Kidney epithelial cell (primary cell): ENCODE data around the gene IFIT1. TPM values are rescaled to one million over a fixed set of nuclear protein-coding genes. Genes with fewer than 3 reads are reported as not detected.
A peak's percentile ranks its signal among the peaks of the same experiment; 100 is the strongest.

Experiments used
- DNase-seq: peaks from one replicate; pipeline ENCODE4 v3.0.0-alpha.2; 2010; ENCODE audit warnings: low read depth
- H3K27me3 ChIP-seq: 2 replicates; pipeline ENCODE4 v1.6.0; 2011; ENCODE audit warnings: low read length; ENCODE audit not compliant: control insufficient read depth, insufficient read depth
- H3K36me3 ChIP-seq: 2 replicates; pipeline ENCODE4 v1.5.1; 2011; ENCODE audit warnings: low read length; ENCODE audit not compliant: control insufficient read depth, insufficient read depth
- H3K4me3 ChIP-seq: 2 replicates; pipeline ENCODE4 v1.5.1; 2011; ENCODE audit warnings: low read depth, mild to moderate bottlenecking, control low read depth, low read length
- CTCF ChIP-seq: IDR thresholded peaks from 2 replicates; pipeline ENCODE4 v1.5.1; 2011; ENCODE audit warnings: mild to moderate bottlenecking, moderate library complexity, low read length, control low read depth, inconsistent platforms; ENCODE audit not compliant: insufficient read depth, poor library complexity, severe bottlenecking
- total RNA-seq: library from RNA; depleted of rRNA; stranded (reverse); fragments of >200 nt; gene quantifications from 2 replicates; pipeline ENCODE4 v1.2.3, GENCODE V29; 2015

Gene IFIT1
- total RNA-seq, 1 donor from 2014 or later: 10.4 TPM

GRCh38 chr10:89371079-89371478, 21.3 kb upstream of the IFIT1 start:
- no peak for TF ChIP-seq CTCF

GRCh38 chr10:89371987-89372386, 20.4 kb upstream of the IFIT1 start:
- DNase-seq: no peak
- no peak for TF ChIP-seq CTCF
- Histone ChIP-seq H3K27me3 (no peaks in the 10 kb centered on the region), H3K36me3 (no peaks in the 10 kb centered on the region), H3K4me3 (no peak overlapping the region)

More at GRCh38 chr10:89371079-89371478, 21.3 kb upstream of the IFIT1 start:
- Histone ChIP-seq H3K4me3 (no peak overlapping the region), H3K36me3 (no peaks in the 10 kb centered on the region), H3K27me3 (no peaks in the 10 kb centered on the region)
- DNase-seq: no peak

GRCh38 chr10:89373916-89374711, 18.3 kb upstream of the IFIT1 start:
- TF ChIP-seq CTCF: no peak
- Histone ChIP-seq H3K4me3 (no peak overlapping the region), H3K27me3 (no peaks in the 10 kb centered on the region), H3K36me3 (no peaks in the 10 kb centered on the region)
- peak; percentile 79 for DNase-seq

GRCh38 chr10:89374713-89375141, 17.7 kb upstream of the IFIT1 start:
- DNase-seq: no peak
- no peak overlapping the region for H3K4me3 ChIP-seq
- TF ChIP-seq CTCF: no peak
- H3K27me3 ChIP-seq: no peaks in the 10 kb centered on the region
- H3K36me3 ChIP-seq: no peaks in the 10 kb centered on the region

- TF ChIP-seq CTCF: no peak
- H3K4me3 ChIP-seq: no peak within 1 kb of the TSS
- no peaks in the 10 kb centered on the region for H3K36me3 ChIP-seq
- no peaks in the 10 kb centered on the region for H3K27me3 ChIP-seq
- no peak for DNase-seq
Observed at GRCh38 chr10:89377705-89378637, 14.5 kb upstream of the IFIT1 start, which contains the start of gene IFIT1B. Gene IFIT1B (plus strand): TSS chr10:89378056. CDS start chr10:89378136, 80 bp downstream.
